GM12892 (cell line): ENCODE data around the gene SNORC.
"Not testable (repeated sequence)": the region's sequence is repeated elsewhere in the genome, so short reads cannot be mapped to it uniquely, and the experiment has no call there.

Experiments used
- POLR2A ChIP-seq: IDR thresholded peaks from 2 replicates; pipeline ENCODE4 v1.6.1; 2011; ENCODE audit warnings: low read depth, low read length, control low read depth
- POLR2AphosphoS5 ChIP-seq: IDR thresholded peaks from 2 replicates; pipeline ENCODE4 v1.6.1; 2011; ENCODE audit warnings: low read depth, low read length, control low read depth
- TAF1 ChIP-seq: IDR thresholded peaks from 2 replicates; pipeline ENCODE4 v1.6.1; 2011; ENCODE audit warnings: low read depth, mild to moderate bottlenecking, control low read depth, low read length, borderline replicate concordance

GRCh38 chr2:232907718-232908085 is 37.6 kb downstream of the SNORC start:
- TF ChIP-seq TAF1, POLR2A, POLR2AphosphoS5: not testable (repeated sequence)
